ENCODE results near the gene PLXND1. TPM values are rescaled to one million over a fixed set of nuclear protein-coding genes. Genes with fewer than 3 reads are reported as not detected.
A peak's percentile ranks its signal among the peaks of the same experiment; 100 is the strongest.

The PLXND1 gene
- total and polyA plus RNA-seq, 2 donors (not counting 1 experiment from before 2014, with no cell fraction given): 3.3 to 74.4 TPM

DNA sequence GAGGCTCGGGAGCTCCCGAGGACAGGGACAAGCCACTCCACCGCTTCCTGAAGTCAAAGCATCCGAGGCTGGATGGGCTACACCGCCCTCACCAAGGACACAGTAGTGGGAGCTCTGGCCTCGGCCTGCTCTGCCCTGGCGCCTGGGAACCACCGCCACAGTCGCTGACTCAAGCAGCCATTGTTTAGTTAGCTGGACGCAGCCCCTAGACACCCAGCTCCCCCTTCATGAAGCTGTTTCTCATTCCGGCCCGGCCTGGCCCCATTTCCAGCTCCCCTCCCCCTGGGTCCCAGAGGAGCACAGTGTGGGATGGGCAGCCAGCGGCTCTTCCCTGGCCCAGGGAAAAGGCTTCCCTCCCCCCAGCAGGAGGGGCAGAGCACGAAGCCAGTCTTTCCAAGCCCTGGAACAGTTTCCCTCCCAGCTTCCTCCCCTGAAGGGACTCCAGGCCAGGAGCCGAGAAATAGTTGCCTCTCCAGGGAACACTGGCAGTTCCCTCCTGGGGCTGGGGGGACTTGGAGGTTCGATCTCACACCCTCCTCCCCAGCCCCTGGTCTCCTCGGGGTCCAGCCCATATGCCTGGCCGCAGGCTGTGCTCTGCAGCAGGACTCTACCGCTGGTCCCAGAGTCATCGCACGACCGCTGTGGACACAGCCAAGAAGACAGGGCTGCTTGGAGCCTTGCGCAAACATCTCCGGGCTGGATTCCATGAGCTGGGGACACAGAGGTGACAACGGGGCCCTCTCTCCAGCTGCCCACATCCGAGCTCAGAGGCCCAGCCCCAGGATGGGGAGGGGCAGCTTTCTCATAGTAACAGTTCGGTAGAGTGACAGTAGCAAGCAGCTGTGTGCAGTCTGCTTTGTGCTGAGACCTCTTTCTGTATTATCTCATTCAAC, 10.0 kb downstream of the PLXND1 start:
- CTCF ChIA-PET: interaction anchor here (0.7 to 1.3 kb wide), 3 partner anchors 9 to 106 kb away, joined by 3 to 4 read pairs (median 3); no protein-coding TSS in a partner anchor
- Histone ChIP-seq H3K9ac (ENCODE audit: low read length) (no peak overlapping the region), H2AFZ (ENCODE audit: insufficient read depth, low read depth, low read length, poor library complexity, severe bottlenecking) (no peak overlapping the region), H3K4me2 (replicated peaks; ENCODE audit: low read depth, low read length, poor library complexity, severe bottlenecking) (no peak overlapping the region), H3K27ac (ENCODE audit: low read length in 2 of 2) (no peak overlapping the region), H3K79me2 (ENCODE audit: control insufficient read depth, insufficient read depth, low read length) (no peaks in the 10 kb centered on the region), H3K9me3 (ENCODE audit: control extremely low read depth in 1 of 3, control insufficient read depth in 2 of 3, insufficient read depth in 1 of 3, low read length in 2 of 3) (peaks cover 0 to 7% (median 0%) of the 10 kb centered on the region in 3 donors), H3K4me1 (ENCODE audit: control insufficient read depth in 2 of 2, insufficient read depth in 2 of 2, low read length in 2 of 2) (peaks cover 19 to 24% of the 10 kb centered on the region in 2 donors), H3K4me3 (ENCODE audit: control extremely low read depth in 1 of 5, extremely low read depth in 1 of 5, insufficient read depth in 1 of 5, low read depth in 2 of 5, low read length in 4 of 5) (no peak overlapping the region), H3K27me3 (replicated peaks in 1 of 4; ENCODE audit: control extremely low read depth in 1 of 4, control insufficient read depth in 3 of 4, insufficient read depth in 4 of 4, low read length in 3 of 4) (peaks cover 0 to 33% (median 11%) of the 10 kb centered on the region in 4 experiments), H3K36me3 (replicated peaks in 1 of 2; ENCODE audit: control extremely low read depth in 1 of 2, control insufficient read depth in 1 of 2, extremely low read depth in 1 of 2, insufficient read depth in 2 of 2, low read length in 1 of 2) (no peaks in the 10 kb centered on the region), H4K20me1 (ENCODE audit: control insufficient read depth, insufficient read depth, low read length, poor library complexity, severe bottlenecking) (no peaks in the 10 kb centered on the region)
- TF ChIP-seq CTCF (IDR thresholded peaks at IDR 0.05): no peak
- no peak for ATAC-seq (ENCODE audit: low read depth)
- DNase-seq: no peak
- Mint-ChIP-seq H3K27ac (peak overlapping the region; percentile 6), H3K27me3 (peaks cover 21% of the 10 kb centered on the region), H3K4me3 (no peak overlapping the region), H3K4me1 (peaks cover 24% of the 10 kb centered on the region), H3K9me3 (ENCODE audit: insufficient read depth) (no peaks in the 10 kb centered on the region)
- WGBS (ENCODE audit: insufficient coverage): 80% methylated on average over 24 of the region's 27 CpGs
- intact Hi-C loops (cut with micrococcal nuclease): no loop called here
- POLR2A ChIA-PET: interaction anchor here (1.2 kb wide), 1 partner anchor 19 kb away, joined by 12 read pairs; no protein-coding TSS in a partner anchor

DNA sequence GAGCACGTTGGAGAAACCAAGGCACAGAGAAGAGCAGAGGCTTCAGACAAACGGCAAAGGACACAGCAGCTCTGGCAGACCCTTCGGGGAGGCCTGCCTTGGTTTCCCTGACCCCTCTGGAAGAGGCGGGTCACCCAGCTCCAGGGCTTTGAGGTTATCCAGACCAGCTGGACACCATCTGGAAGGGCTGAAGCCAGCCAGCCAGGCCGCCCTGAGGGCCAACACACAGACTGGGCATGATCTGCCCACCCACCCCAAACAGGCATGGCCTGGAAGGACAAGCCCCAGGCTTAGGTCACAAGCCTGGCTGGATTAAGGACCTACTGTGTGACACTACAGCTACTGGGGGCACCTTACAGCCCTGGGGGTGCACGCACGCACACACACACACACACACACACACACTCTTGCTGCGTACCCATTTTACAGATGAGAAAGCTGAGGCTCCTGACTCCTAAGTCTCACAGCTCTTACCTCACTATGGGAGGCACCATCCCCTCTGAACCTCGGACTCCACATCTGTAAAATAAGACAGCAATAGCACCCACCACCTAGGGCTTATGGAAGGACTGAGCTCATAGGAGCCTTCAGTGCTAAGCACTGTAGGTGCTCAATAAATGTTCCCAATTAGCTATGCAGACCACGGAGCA, 10.8 kb downstream of the PLXND1 start:
- H2AFZ ChIP-seq (ENCODE audit: insufficient read depth, low read depth, low read length, poor library complexity, severe bottlenecking): no peak overlapping the region
- peaks cover 0 to 7% (median 0%) of the 10 kb centered on the region in 3 donors for H3K9me3 ChIP-seq (ENCODE audit: control extremely low read depth in 1 of 3, control insufficient read depth in 2 of 3, insufficient read depth in 1 of 3, low read length in 2 of 3)
- no peaks in the 10 kb centered on the region for H3K79me2 ChIP-seq (ENCODE audit: control insufficient read depth, insufficient read depth, low read length)
- no peaks in the 10 kb centered on the region for H3K36me3 ChIP-seq (replicated peaks in 1 of 2; ENCODE audit: control extremely low read depth in 1 of 2, control insufficient read depth in 1 of 2, extremely low read depth in 1 of 2, insufficient read depth in 2 of 2, low read length in 1 of 2)
- TF ChIP-seq CTCF (IDR thresholded peaks at IDR 0.05) (no peak), EZH2 (IDR thresholded peaks at IDR 0.05; ENCODE audit: borderline replicate concordance, insufficient read depth, low read depth, low read length, poor library complexity, severe bottlenecking) (no peak)
- no peak overlapping the region for H3K9ac ChIP-seq (ENCODE audit: low read length)
- H3K27ac Mint-ChIP-seq: no peak overlapping the region
- peaks cover 24% of the 10 kb centered on the region for H3K4me1 Mint-ChIP-seq
- H3K27me3 ChIP-seq (replicated peaks in 1 of 4; ENCODE audit: control extremely low read depth in 1 of 4, control insufficient read depth in 3 of 4, insufficient read depth in 4 of 4, low read length in 3 of 4): peaks cover 0 to 33% (median 12%) of the 10 kb centered on the region in 4 experiments
- DNase-seq (no peak), ATAC-seq (ENCODE audit: low read depth) (no peak)
- no peak overlapping the region for H3K4me3 Mint-ChIP-seq
- no peaks in the 10 kb centered on the region for H3K9me3 Mint-ChIP-seq (ENCODE audit: insufficient read depth)
- 79% methylated on average over 10 of the region's 10 CpGs for WGBS (ENCODE audit: insufficient coverage)
- ChIA-PET CTCF (interaction anchor here (0.7 to 2.0 kb wide), 3 partner anchors 10 to 105 kb away, joined by 3 to 7 read pairs (median 4); no protein-coding TSS in a partner anchor), POLR2A (interaction anchor here (1.2 kb wide), 1 partner anchor 18 kb away, joined by 12 read pairs; no protein-coding TSS in a partner anchor)
- H3K4me1 ChIP-seq (ENCODE audit: control insufficient read depth in 2 of 2, insufficient read depth in 2 of 2, low read length in 2 of 2): peaks cover 19 to 24% of the 10 kb centered on the region in 2 donors
- no peak overlapping the region for H3K27ac ChIP-seq (ENCODE audit: low read length in 2 of 2)
- H3K4me2 ChIP-seq (replicated peaks; ENCODE audit: low read depth, low read length, poor library complexity, severe bottlenecking): no peak overlapping the region
- H3K4me3 ChIP-seq (ENCODE audit: control extremely low read depth in 1 of 5, extremely low read depth in 1 of 5, insufficient read depth in 1 of 5, low read depth in 2 of 5, low read length in 4 of 5): no peak overlapping the region
- peaks cover 24% of the 10 kb centered on the region for H3K27me3 Mint-ChIP-seq
- intact Hi-C loops (cut with micrococcal nuclease): loop anchor here (2.0 kb wide), 1 partner anchor 17 kb away; no protein-coding TSS in a partner anchor
- H4K20me1 ChIP-seq (ENCODE audit: control insufficient read depth, insufficient read depth, low read length, poor library complexity, severe bottlenecking): no peaks in the 10 kb centered on the region
